Liver (tissue), 3 donors: ENCODE measurements around the gene KCNQ1.

Source experiments
- EGR1 ChIP-seq, 2 donors: IDR thresholded peaks; 2 replicates each; pipeline ENCODE4 v1.6.1; 2016 to 2018; ENCODE audit warnings: antibody characterized with exemption in 2 of 2, low read depth in 2 of 2
- FOXA1 ChIP-seq: IDR thresholded peaks from 2 replicates; pipeline ENCODE4 v1.6.1; 2016; ENCODE audit warnings: antibody characterized with exemption
- GABPA ChIP-seq, 2 donors: IDR thresholded peaks in 1 of 2; conservative IDR thresholded peaks in 1 of 2; 2 replicates each; pipeline ENCODE4 v1.6.1; 2016; ENCODE audit warnings: antibody characterized with exemption in 2 of 2, mild to moderate bottlenecking in 1 of 2, moderate library complexity in 1 of 2
- JUND ChIP-seq, 2 donors: IDR thresholded peaks; 2 replicates each; pipeline ENCODE4 v1.6.1; 2016; ENCODE audit warnings: antibody characterized with exemption in 2 of 2
- RAD21 ChIP-seq, 2 donors: IDR thresholded peaks; 2 replicates each; pipeline ENCODE4 v1.6.1; 2016; ENCODE audit warnings: antibody characterized with exemption in 2 of 2, mild to moderate bottlenecking in 2 of 2
- SP1 ChIP-seq: IDR thresholded peaks from 2 replicates; pipeline ENCODE4 v1.6.1; 2018; ENCODE audit warnings: antibody characterized with exemption, mild to moderate bottlenecking
- TAF1 ChIP-seq: conservative IDR thresholded peaks from 2 replicates; pipeline ENCODE4 v1.6.1; 2016; ENCODE audit warnings: antibody characterized with exemption, mild to moderate bottlenecking
- TF ChIP-seq, protein P1 (sequence below): fragments of 150-350 bp; IDR thresholded peaks from 2 replicates; pipeline ENCODE4 v1.5.1; 2017; ENCODE audit warnings: improper control_type of control experiment, low read depth, low read length; ENCODE audit not compliant: missing input control
- TF ChIP-seq, protein P2 (sequence below): IDR thresholded peaks from 2 replicates; pipeline ENCODE4 v1.6.1; 2016; ENCODE audit warnings: antibody characterized with exemption
- TF ChIP-seq, protein P3 (sequence below): IDR thresholded peaks from 2 replicates; pipeline ENCODE4 v1.6.1; 2016; ENCODE audit warnings: antibody characterized with exemption
- TF ChIP-seq, protein P4 (sequence below): IDR thresholded peaks from 2 replicates; pipeline ENCODE4 v1.6.1; 2016; ENCODE audit warnings: antibody characterized with exemption, mild to moderate bottlenecking
- donor health status: healthy.
- donor health status: healthy.

DNA sequence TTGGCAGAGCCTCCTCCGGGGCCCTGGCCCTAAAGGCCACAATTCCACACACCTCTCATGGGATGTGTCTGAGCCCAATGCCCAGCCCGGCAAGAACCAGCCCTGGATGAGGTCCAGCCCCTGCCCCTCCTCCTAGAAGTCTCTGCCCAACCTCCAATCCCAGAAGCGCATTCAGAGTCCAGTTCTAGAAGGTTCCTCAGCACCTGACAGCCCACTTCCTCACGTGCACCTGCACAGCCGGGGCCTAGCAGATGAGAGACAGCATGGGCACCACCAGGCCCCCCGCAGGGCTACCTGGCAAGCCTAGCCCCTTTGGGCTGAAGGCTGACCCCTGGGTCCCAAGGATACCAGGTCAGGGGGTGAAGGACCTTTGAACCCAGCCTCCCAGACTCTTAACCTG, 452.2 kb downstream of the KCNQ1 start:
- TF ChIP-seq, protein P1, sequence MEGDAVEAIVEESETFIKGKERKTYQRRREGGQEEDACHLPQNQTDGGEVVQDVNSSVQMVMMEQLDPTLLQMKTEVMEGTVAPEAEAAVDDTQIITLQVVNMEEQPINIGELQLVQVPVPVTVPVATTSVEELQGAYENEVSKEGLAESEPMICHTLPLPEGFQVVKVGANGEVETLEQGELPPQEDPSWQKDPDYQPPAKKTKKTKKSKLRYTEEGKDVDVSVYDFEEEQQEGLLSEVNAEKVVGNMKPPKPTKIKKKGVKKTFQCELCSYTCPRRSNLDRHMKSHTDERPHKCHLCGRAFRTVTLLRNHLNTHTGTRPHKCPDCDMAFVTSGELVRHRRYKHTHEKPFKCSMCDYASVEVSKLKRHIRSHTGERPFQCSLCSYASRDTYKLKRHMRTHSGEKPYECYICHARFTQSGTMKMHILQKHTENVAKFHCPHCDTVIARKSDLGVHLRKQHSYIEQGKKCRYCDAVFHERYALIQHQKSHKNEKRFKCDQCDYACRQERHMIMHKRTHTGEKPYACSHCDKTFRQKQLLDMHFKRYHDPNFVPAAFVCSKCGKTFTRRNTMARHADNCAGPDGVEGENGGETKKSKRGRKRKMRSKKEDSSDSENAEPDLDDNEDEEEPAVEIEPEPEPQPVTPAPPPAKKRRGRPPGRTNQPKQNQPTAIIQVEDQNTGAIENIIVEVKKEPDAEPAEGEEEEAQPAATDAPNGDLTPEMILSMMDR, result no peak
- TF ChIP-seq, protein P2, sequence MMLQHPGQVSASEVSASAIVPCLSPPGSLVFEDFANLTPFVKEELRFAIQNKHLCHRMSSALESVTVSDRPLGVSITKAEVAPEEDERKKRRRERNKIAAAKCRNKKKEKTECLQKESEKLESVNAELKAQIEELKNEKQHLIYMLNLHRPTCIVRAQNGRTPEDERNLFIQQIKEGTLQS, result no peak
- TF ChIP-seq JUND (IDR thresholded peaks at IDR 0.05) (no peak), TAF1 (no peak), GABPA (IDR thresholded peaks at IDR 0.05 in 1 of 2, conservative IDR thresholded peaks at IDR 0.05 in 1 of 2) (no peak), RAD21 (IDR thresholded peaks at IDR 0.05) (no peak), FOXA1 (no peak), EGR1 (IDR thresholded peaks at IDR 0.05; ENCODE audit: low read depth in 2 of 2) (no peak), SP1 (no peak)
- TF ChIP-seq, protein P3, sequence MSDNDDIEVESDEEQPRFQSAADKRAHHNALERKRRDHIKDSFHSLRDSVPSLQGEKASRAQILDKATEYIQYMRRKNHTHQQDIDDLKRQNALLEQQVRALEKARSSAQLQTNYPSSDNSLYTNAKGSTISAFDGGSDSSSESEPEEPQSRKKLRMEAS, result no peak
- TF ChIP-seq, protein P4, sequence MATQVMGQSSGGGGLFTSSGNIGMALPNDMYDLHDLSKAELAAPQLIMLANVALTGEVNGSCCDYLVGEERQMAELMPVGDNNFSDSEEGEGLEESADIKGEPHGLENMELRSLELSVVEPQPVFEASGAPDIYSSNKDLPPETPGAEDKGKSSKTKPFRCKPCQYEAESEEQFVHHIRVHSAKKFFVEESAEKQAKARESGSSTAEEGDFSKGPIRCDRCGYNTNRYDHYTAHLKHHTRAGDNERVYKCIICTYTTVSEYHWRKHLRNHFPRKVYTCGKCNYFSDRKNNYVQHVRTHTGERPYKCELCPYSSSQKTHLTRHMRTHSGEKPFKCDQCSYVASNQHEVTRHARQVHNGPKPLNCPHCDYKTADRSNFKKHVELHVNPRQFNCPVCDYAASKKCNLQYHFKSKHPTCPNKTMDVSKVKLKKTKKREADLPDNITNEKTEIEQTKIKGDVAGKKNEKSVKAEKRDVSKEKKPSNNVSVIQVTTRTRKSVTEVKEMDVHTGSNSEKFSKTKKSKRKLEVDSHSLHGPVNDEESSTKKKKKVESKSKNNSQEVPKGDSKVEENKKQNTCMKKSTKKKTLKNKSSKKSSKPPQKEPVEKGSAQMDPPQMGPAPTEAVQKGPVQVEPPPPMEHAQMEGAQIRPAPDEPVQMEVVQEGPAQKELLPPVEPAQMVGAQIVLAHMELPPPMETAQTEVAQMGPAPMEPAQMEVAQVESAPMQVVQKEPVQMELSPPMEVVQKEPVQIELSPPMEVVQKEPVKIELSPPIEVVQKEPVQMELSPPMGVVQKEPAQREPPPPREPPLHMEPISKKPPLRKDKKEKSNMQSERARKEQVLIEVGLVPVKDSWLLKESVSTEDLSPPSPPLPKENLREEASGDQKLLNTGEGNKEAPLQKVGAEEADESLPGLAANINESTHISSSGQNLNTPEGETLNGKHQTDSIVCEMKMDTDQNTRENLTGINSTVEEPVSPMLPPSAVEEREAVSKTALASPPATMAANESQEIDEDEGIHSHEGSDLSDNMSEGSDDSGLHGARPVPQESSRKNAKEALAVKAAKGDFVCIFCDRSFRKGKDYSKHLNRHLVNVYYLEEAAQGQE, result no peak
